GM21786 (cell line): ENCODE data around the gene SUMO4.
"Not testable (repeated sequence)": the region's sequence is repeated elsewhere in the genome, so short reads cannot be mapped to it uniquely, and the experiment has no call there.

Source experiments
- ATAC-seq: cut with Tn5 transposase; IDR thresholded peaks from one replicate; pipeline ENCODE4 v1.9.1; 2021; ENCODE audit not compliant: unreplicated experiment

Gene SUMO4

GRCh38 chr6:149431905-149432775, 32.1 kb downstream of the SUMO4 start:
- peak; percentile 94 for ATAC-seq

DNA sequence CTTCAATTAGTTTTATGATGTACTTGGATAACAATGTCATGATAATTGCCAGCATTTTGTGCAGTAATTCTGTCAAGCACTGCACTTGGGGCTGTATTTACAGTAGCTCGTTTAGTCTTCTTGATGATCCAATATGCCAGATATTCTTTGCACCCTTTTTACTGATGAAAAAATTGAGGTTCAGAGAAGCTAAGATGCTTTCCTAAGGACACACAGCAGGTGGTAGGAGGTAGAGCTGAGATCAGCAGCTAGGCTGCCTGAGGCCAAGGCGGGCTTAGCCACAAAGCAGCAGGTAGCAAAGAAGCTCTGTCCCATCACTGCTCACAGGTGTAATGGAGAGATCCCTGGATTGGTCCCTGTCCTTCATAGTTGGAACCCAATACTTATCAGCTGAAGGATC, 33.3 kb downstream of the SUMO4 start:
- ATAC-seq: no peak

DNA sequence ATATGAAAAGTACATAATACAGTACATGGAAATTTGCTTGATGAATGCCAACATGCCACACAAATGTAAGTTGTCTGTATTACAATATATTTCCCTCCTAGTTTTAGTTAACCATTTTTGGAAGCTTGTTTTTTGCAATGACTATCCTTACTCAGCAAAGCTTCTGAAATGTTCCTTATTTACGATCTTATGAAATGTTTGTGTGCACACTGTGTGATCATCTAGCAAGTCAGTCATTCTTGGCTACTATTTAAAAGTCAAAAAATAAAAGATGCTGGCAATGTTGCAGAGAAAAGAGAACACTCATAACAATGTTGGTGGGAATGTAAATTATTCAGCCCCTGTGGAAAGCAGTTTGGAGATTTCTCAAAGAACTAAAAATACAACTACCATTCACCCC, 33.8 kb downstream of the SUMO4 start:
- ATAC-seq: no peak

GRCh38 chr6:149435919-149436586, 36.0 kb downstream of the SUMO4 start:
- no peak for ATAC-seq

GRCh38 chr6:149436647-149437046, 36.6 kb downstream of the SUMO4 start:
- ATAC-seq: no peak

GRCh38 chr6:149437212-149437611, 37.1 kb downstream of the SUMO4 start:
- no peak for ATAC-seq

- ATAC-seq: peak; percentile 80
These were observed 38.8 kb downstream of the SUMO4 start for GRCh38 chr6:149438855-149439254.

- ATAC-seq: no peak
These were observed 39.6 kb downstream of the SUMO4 start for GRCh38 chr6:149439626-149440025.

DNA sequence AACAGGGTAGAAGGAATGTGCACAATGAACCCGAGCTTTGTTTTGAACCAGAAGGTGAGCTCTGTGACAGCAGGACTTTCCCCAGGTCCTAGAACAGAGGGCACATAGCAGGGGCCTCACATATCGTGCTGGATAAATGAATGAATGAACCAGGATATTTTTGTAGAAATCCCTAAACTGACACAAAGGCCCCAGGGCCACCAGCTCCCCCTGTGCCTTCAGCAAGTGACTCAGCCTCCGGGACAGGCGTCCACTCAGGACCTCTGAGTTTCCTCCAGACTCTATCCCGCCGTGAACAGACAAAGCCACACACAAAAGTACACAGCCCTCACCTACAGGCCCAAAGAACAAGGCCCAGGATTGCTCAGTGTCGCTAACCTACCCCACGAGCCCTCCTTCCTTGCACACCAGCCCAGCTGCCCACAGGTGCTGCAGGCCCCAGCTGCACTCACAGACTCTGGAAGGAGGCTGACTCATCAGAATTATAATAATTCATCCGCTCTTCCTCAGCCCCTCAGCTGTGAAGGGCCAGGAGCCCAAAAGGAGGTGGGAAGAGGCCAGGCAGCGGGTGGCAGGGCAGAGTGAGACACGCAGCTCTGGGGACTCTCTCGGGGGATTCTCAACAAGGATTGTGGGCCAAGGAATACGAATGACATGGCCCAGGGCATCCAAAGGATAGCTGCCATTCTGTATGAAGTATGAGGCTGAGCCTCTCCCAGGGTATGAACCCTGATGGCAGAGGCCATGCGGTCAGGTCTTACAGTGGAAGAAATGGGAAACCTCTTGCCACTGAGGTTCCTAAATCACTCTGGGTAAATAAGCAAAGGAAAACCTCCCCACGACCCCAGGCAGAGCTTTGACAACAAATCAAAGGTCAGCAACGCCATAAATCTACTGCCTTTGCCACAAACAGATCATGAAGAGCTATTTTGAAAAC, 40.9 kb downstream of the SUMO4 start:
- ATAC-seq: no peak

DNA sequence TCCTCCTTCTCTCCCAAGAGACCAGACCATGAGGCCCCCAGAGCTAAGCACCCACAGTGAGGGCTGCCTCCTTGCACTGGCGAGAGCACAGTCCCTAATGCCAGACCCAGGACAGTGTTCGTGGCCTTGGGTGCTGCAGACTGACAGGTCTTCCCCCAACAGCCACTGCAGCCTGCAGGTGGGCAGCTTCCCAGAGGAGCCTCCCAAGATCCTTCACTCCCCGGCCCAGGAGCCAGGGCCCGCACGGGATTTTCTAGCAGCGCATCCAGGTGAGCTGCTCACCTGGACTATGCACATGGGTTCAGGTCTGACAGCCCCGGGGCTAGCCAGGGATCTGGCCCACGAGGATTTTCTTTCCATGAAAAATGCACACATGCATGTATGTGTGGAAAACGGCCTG, 41.7 kb downstream of the SUMO4 start:
- ATAC-seq: no peak

- ATAC-seq: no peak
These were observed 43.5 kb downstream of the SUMO4 start for GRCh38 chr6:149443411-149444181.

DNA sequence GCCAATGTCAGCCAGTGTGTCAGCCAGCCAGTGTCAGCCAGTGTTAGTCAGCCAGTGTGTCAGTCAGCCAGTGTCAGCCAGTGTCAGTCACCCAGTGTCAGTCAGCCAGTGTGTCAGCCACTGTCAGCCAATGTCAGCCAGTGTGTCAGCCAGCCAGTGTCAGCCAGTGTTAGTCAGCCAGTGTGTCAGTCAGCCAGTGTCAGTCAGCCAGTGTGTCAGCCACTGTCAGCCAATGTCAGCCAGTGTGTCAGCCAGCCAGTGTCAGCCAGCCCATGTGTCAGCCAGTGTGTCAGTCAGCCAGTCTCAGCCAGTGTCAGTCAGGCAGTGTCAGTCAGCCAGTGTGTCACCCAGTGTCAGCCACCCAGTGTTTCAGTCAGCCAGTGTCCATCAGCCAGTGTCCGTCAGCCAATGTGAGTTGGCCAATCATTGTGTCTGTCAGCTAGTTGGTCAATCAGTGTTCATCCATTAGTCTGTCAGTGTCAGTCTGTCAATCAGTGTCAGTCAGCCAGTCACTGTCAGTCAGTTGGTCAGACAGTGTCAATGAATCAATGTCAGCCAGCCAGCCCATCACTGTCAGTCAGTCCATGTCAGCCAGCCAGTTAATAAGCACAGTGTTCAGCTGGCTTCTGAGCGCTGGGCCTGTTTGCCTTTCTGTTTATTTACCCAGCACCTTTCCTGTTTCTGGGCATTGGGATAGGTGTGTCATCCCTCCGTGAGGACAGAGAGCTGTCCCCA, 44.5 kb downstream of the SUMO4 start:
- not testable (repeated sequence) for ATAC-seq

DNA sequence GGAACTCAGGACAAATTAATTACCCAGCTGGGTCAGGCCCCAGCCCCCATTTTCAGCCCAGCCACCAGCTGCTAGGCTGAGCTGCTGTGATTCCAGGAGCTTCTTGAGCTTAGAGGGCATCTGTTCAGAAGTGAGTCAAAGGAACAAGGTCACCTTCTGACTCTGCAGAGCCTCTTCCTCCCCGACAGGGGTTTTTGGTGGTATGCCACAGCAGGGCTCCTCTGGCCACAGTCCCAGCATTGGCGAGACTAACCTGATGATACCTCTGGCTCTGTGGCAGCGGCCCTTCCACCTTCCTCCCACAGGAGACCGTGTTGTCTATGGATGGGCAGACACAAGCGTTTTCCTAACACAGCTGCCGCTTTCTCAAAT, 45.0 kb downstream of the SUMO4 start:
- ATAC-seq: peak; percentile 39

DNA sequence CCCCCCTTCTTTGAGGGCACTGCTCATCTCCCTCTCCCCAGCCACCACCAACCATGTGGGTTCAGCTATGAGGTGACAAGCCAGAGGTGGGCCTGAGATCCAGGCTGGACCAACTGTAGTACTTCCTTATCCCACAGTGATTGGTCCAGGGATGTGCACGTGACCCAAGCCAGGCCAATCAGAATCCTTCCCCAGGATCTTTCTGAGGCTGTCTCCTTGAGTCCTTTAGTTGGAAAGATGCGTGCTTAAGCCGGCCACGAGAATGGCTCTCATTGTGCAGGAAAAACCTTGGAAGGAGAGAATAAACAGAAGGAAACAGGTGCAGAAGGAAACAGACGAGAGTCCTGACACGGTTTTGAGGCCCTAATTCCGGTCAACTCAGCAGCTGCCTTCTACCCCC, 45.5 kb downstream of the SUMO4 start:
- ATAC-seq: no peak

DNA sequence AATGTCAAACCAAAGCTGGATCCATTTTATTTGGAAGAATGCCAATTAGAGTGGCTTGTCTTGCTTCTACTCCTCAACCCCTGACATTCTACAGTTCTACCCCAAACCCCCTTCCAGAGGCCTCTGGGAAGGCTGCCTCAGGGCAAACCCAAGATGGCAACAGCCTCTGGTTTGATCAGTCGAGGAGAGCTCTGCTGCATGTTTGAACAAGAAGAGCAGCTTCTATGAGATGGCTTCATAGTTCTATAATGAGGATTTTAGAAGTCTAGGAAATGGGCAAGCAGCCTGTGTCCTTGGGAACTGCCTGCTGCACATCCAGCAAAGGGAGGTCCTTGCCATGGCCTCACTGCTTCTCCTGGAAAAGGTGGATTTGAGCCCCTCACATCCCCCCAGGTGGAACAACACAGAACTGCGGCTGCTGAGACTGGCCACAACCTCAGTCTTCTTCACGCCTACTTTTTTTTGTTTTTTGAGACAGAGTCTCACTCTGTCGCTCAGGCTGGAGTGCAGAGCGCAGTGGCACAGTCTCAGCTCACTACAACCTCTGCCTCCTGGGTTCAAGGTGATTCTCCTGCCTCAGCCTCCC, 46.8 kb downstream of the SUMO4 start:
- ATAC-seq: no peak

DNA sequence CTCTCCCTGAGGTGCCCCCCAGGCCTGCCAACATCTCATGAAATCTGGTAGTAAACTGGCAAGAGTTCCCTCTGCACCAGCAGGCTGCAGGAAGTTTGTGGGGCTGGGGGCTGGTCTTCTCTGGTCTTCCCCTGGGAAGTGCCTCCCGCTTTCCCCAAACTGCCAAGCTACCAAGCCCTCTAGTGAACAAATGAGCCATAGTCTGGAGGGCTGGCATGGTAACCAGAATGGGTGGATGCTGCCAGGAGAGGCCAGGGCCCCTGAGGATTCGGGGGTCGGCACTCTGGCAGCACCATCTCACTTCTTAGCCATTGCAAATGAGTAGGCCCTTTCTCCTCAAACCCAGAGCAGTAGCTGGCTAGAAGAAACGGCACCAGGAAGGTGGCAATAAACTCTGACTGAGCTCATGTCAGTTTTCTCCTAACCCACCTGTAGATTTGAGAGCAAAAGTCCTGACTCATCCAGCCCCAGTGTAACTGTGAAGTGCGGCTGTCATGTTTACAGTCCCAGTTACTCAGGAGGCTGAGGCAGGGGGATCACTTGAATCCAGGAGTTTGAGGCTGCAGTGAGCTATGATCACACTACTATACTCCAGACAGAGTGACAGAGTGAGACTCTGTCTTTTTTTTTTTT, 48.9 kb downstream of the SUMO4 start:
- no peak for ATAC-seq

- ATAC-seq: no peak
These were observed 50.0 kb downstream of the SUMO4 start for GRCh38 chr6:149449831-149450678.
